HepG2 (cell line): Measurements from ENCODE around the gene TSGA10IP. TPM values are rescaled to one million over a fixed set of nuclear protein-coding genes. Genes with fewer than 3 reads are reported as not detected.

Source experiments
- ARNT2 ChIP-seq: sonication (generic); formaldehyde crosslinking; IDR thresholded peaks from 2 replicates; pipeline ENCODE4 v1.8.0; 2022; ENCODE audit warnings: mild to moderate bottlenecking, low read depth, missing genetic modification reagents, moderate library complexity
- EZH2 ChIP-seq: conservative IDR thresholded peaks from 2 replicates; pipeline ENCODE4 v1.6.1; 2012; ENCODE audit warnings: mild to moderate bottlenecking, low read depth, low read length, moderate library complexity
- KLF9 ChIP-seq: IDR thresholded peaks from 2 replicates; pipeline ENCODE4 v1.6.1; 2016; ENCODE audit warnings: low read depth
- MIER2 ChIP-seq: IDR thresholded peaks from 2 replicates; pipeline ENCODE4 v1.6.1; 2016; ENCODE audit warnings: missing biosample characterization, missing genetic modification reagents
- NFE2L1 ChIP-seq: sonication (generic); formaldehyde crosslinking; IDR thresholded peaks from 2 replicates; pipeline ENCODE4 v1.4.0; 2020; ENCODE audit warnings: missing genetic modification reagents, mild to moderate bottlenecking, borderline replicate concordance
- SMC3 ChIP-seq: IDR thresholded peaks from 2 replicates; pipeline ENCODE4 v1.6.1; 2011; ENCODE audit warnings: low read length, improper control_type of control experiment
- YY1 ChIP-seq: IDR thresholded peaks from 2 replicates; pipeline ENCODE4 v1.6.1; 2011; ENCODE audit warnings: low read length, low read depth, moderate library complexity, mild to moderate bottlenecking; ENCODE audit not compliant: insufficient read depth, insufficient replicate concordance
- ZNF251 ChIP-seq: sonication (generic); formaldehyde crosslinking; IDR thresholded peaks from 2 replicates; pipeline ENCODE4 v1.9.0; 2021; ENCODE audit warnings: mild to moderate bottlenecking, missing genetic modification reagents
- ZNF350 ChIP-seq: sonication (generic); formaldehyde crosslinking; IDR thresholded peaks from 2 replicates; pipeline ENCODE4 v1.4.0; 2020; ENCODE audit warnings: mild to moderate bottlenecking, low read depth, missing genetic modification reagents, borderline replicate concordance
- ZNF562 ChIP-seq: sonication (generic); formaldehyde crosslinking; IDR thresholded peaks from 2 replicates; pipeline ENCODE4 v1.8.0; 2022; ENCODE audit warnings: missing genetic modification reagents, borderline replicate concordance
- polyA plus RNA-seq, 8 experiments: library from polyadenylated mRNA; depleted of rRNA in 3 of 8; stranded (reverse) in 7 of 8; unstranded in 1 of 8; fragments of >200 nt; fragmentation: Illumina TruSeq in 4 of 8; extraction: Trizol in 4 of 8; gene quantifications; 2 replicates each; pipeline versions ENCODE4 v1.2.1 to v1.2.3, GENCODE V29; 2011 to 2016; ENCODE audit warnings: low read depth in 4 of 8, missing spikeins in 1 of 8, mixed read lengths in 1 of 8; ENCODE audit not compliant: insufficient read depth in 1 of 8
- total RNA-seq, 5 experiments: library from RNA; depleted of rRNA; stranded (reverse); fragments of >200 nt; fragmentation: Illumina TruSeq; extraction: Trizol; gene quantifications; 2 replicates each; pipeline ENCODE4 v1.2.3, GENCODE V29; 2016; ENCODE audit warnings: low read depth in 1 of 5
- TF ChIP-seq, protein P1 (sequence below), 2 experiments: sonication (generic) in 1 of 2; formaldehyde crosslinking in 1 of 2; IDR thresholded peaks; 2 replicates each; pipeline versions ENCODE4 v1.6.1 to v1.9.0; 2014 to 2022; ENCODE audit warnings: antibody characterized with exemption in 1 of 2, borderline replicate concordance in 1 of 2, inconsistent platforms in 1 of 2, low read depth in 1 of 2, missing genetic modification reagents in 1 of 2
- TF ChIP-seq, protein P2 (sequence below): sonication (generic); formaldehyde crosslinking; IDR thresholded peaks from 2 replicates; pipeline ENCODE4 v1.5.0; 2020; ENCODE audit warnings: missing genetic modification reagents, mild to moderate bottlenecking, borderline replicate concordance
- TF ChIP-seq, protein P3 (sequence below): sonication (generic); IDR thresholded peaks from 2 replicates; pipeline ENCODE4 v1.6.1; 2016; ENCODE audit warnings: low read depth, borderline replicate concordance
- TF ChIP-seq, protein P4 (sequence below): sonication (generic); formaldehyde crosslinking; IDR thresholded peaks from 2 replicates; pipeline ENCODE4 v1.5.0; 2020; ENCODE audit warnings: mild to moderate bottlenecking, missing genetic modification reagents, borderline replicate concordance

Gene TSGA10IP
- total and polyA plus RNA-seq, 2 of the 13 experiments (the other 11 are each of a cell fraction or from before 2014, with no cell fraction given), result not detected

DNA sequence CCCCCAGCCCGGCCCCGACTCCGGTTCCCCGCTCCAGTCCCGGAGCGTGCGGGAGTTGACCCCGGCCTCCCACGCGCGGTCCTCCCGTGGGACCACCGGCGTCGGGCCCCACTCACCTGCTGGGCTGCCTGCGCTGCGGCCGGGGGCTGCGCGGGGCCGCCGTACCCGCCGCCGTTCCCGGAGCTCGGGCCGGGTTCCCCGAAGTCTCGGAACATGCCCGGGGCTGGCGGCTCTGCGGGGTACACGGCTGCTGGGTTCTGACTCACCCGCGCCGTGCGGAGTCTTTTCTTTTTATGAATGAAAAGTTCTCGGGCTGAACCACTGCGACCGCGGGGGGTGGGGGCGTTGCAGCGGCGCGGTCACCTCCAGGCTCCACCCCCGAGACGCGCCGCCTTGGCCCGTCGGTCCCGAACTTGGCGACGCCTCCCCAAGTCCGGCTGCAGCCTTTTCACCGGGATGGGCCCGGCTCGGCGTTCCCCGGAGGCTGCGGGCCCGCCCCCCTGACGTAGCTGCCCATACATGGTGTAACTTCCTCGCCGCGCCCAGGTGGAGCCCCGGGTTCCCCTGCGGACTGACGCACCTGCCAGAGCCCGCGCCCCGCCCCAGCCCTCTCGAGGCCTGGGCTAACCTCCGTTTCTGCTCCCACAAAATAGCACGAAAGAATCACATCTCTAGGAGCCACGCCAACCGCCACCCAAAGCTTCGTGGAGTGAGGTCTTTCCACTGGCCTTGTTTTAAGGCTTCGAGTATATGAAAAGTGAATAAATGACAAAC, 45.0 kb upstream of the TSGA10IP start, which contains the start of gene FOSL1 (continued):
- TF ChIP-seq, protein P1, sequence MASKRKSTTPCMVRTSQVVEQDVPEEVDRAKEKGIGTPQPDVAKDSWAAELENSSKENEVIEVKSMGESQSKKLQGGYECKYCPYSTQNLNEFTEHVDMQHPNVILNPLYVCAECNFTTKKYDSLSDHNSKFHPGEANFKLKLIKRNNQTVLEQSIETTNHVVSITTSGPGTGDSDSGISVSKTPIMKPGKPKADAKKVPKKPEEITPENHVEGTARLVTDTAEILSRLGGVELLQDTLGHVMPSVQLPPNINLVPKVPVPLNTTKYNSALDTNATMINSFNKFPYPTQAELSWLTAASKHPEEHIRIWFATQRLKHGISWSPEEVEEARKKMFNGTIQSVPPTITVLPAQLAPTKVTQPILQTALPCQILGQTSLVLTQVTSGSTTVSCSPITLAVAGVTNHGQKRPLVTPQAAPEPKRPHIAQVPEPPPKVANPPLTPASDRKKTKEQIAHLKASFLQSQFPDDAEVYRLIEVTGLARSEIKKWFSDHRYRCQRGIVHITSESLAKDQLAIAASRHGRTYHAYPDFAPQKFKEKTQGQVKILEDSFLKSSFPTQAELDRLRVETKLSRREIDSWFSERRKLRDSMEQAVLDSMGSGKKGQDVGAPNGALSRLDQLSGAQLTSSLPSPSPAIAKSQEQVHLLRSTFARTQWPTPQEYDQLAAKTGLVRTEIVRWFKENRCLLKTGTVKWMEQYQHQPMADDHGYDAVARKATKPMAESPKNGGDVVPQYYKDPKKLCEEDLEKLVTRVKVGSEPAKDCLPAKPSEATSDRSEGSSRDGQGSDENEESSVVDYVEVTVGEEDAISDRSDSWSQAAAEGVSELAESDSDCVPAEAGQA (IDR thresholded peaks at IDR 0.05; ENCODE audit: low read depth), result no peak
- TF ChIP-seq, protein P1 (CRISPR knock-in tag; IDR thresholded peaks at IDR 0.05; ENCODE audit: borderline replicate concordance), result no peak
- no peak for TF ChIP-seq ZNF251
- TF ChIP-seq ZNF562 (CRISPR knock-in tag), result no peak
- TF ChIP-seq ARNT2 (CRISPR knock-in tag), result peak; percentile 83
- TF ChIP-seq, protein P2, sequence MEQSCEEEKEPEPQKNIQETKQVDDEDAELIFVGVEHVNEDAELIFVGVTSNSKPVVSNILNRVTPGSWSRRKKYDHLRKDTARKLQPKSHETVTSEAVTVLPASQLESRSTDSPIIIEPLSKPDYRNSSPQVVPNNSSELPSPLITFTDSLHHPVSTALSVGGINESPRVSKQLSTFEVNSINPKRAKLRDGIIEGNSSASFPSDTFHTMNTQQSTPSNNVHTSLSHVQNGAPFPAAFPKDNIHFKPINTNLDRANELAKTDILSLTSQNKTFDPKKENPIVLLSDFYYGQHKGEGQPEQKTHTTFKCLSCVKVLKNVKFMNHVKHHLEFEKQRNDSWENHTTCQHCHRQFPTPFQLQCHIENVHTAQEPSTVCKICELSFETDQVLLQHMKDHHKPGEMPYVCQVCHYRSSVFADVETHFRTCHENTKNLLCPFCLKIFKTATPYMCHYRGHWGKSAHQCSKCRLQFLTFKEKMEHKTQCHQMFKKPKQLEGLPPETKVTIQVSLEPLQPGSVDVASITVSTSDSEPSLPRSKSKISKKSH (CRISPR knock-in tag), result peak; percentile 21; the same call in 1 of the 2 replicates
- no peak for TF ChIP-seq MIER2 (CRISPR knock-in tag)
- TF ChIP-seq NFE2L1, result no peak
- TF ChIP-seq YY1, result peak; percentile 53
- TF ChIP-seq KLF9 (CRISPR knock-in tag), result no peak; the same call in 1 of the 2 replicates
- no peak for TF ChIP-seq ZNF350 (CRISPR knock-in tag)
- no peak for TF ChIP-seq SMC3
- no peak for TF ChIP-seq EZH2
- TF ChIP-seq, protein P3, sequence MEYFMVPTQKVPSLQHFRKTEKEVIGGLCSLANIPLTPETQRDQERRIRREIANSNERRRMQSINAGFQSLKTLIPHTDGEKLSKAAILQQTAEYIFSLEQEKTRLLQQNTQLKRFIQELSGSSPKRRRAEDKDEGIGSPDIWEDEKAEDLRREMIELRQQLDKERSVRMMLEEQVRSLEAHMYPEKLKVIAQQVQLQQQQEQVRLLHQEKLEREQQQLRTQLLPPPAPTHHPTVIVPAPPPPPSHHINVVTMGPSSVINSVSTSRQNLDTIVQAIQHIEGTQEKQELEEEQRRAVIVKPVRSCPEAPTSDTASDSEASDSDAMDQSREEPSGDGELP, result peak; percentile 83; the same call in 1 of the 2 replicates
- TF ChIP-seq, protein P4, sequence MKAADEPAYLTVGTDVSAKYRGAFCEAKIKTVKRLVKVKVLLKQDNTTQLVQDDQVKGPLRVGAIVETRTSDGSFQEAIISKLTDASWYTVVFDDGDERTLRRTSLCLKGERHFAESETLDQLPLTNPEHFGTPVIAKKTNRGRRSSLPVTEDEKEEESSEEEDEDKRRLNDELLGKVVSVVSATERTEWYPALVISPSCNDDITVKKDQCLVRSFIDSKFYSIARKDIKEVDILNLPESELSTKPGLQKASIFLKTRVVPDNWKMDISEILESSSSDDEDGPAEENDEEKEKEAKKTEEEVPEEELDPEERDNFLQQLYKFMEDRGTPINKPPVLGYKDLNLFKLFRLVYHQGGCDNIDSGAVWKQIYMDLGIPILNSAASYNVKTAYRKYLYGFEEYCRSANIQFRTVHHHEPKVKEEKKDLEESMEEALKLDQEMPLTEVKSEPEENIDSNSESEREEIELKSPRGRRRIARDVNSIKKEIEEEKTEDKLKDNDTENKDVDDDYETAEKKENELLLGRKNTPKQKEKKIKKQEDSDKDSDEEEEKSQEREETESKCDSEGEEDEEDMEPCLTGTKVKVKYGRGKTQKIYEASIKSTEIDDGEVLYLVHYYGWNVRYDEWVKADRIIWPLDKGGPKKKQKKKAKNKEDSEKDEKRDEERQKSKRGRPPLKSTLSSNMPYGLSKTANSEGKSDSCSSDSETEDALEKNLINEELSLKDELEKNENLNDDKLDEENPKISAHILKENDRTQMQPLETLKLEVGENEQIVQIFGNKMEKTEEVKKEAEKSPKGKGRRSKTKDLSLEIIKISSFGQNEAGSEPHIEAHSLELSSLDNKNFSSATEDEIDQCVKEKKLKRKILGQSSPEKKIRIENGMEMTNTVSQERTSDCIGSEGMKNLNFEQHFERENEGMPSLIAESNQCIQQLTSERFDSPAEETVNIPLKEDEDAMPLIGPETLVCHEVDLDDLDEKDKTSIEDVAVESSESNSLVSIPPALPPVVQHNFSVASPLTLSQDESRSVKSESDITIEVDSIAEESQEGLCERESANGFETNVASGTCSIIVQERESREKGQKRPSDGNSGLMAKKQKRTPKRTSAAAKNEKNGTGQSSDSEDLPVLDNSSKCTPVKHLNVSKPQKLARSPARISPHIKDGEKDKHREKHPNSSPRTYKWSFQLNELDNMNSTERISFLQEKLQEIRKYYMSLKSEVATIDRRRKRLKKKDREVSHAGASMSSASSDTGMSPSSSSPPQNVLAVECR (CRISPR knock-in tag), result peak; percentile 89
